GM10266 (cell line): ENCODE data around the gene TFPI.

Source experiments
- DNase-seq: peaks from one replicate; pipeline ENCODE4 v3.0.0; 2012; ENCODE audit errors: extremely low spot score
- TF ChIP-seq, protein P1 (sequence below): IDR thresholded peaks from 2 replicates; pipeline ENCODE4 v1.5.1; 2012; ENCODE audit warnings: mild to moderate bottlenecking, low read depth; ENCODE audit not compliant: control insufficient read depth, insufficient read depth; ENCODE audit errors: missing control alignments

Gene TFPI

DNA sequence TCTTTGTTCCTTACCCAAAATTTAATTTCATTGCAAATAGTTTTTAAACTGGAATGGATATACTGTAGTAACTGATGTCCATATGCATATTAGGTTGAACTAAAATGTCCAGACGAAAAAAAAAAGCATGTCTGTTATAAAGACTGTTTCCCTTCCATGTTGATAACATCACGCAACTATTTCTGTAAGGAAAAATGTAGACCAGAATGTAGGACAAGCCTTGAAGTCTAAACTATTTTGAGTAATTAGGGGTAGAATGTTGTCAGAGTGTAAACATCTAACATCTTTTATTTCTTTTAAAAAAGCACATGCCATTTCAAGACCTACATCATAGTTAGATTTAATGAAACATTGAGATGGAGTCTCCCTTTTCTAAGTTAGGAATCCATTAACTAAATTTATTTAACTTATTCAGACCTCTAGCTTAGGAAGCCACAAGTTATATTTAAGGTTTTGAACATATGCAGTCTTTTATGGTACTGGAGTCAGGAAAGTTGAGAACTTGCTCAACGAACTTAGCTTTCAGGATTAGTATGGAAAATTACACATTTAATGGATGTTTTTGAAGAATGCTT is 114.0 kb downstream of the TFPI start:
- TF ChIP-seq, protein P1, sequence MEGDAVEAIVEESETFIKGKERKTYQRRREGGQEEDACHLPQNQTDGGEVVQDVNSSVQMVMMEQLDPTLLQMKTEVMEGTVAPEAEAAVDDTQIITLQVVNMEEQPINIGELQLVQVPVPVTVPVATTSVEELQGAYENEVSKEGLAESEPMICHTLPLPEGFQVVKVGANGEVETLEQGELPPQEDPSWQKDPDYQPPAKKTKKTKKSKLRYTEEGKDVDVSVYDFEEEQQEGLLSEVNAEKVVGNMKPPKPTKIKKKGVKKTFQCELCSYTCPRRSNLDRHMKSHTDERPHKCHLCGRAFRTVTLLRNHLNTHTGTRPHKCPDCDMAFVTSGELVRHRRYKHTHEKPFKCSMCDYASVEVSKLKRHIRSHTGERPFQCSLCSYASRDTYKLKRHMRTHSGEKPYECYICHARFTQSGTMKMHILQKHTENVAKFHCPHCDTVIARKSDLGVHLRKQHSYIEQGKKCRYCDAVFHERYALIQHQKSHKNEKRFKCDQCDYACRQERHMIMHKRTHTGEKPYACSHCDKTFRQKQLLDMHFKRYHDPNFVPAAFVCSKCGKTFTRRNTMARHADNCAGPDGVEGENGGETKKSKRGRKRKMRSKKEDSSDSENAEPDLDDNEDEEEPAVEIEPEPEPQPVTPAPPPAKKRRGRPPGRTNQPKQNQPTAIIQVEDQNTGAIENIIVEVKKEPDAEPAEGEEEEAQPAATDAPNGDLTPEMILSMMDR, result no peak
- no peak for DNase-seq

DNA sequence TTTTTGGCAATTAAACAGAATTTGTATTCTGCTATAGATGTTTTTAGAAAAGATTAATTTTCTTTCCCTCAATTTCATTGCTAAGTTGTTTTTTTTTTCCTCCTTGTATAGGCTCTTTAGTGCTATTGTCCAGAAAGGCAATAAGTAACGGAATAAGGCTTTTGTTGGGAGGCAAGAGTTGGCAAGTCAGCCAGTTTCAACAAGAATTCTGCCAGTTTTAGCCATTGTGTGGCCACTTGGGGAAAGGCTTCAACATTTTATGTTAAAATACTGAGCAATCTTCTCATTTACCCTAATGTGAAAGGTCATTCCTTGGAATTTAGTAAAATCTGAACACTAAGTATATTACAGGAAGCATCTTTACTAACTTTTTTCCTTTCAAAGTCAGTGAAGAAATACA is 115.8 kb downstream of the TFPI start:
- TF ChIP-seq, protein P1, result no peak
- DNase-seq, result no peak

DNA sequence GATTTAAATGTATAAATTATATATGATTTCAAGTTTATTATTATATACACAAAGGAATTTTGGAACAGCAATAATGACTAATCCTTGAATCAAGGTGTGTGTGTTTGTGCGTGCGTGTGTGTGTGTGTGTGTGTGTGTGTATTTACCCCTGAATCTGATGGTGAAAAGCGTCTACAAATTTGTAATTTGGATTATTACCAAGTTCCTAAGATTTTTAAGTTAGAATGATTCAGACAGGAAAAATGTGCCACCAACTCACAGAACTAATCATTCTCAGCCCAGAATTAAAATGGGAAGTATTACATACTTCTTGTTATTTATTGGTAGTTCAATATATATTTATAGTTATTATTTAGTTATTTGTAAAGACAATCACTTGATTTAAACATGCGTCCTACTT is 118.5 kb downstream of the TFPI start:
- DNase-seq, result no peak
- TF ChIP-seq, protein P1, result no peak

DNA sequence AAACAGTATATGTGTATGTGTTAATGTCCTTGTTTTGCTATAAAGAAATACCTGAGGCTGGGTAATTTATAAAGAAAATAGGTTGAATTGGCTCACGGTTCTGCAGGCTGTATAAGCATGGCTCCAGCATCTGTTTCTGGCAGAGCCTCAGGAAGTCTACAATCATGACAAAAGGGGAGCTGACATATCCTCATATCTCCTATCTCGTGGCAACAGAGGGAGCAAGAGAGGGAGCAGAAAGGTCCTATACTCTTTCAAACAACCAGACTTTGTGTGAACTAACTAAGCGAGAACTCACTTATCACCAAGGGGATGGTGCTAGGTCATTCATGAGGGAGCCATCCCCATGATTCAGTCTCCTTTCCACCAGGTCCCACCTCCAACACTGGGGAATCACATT is 119.2 kb downstream of the TFPI start:
- TF ChIP-seq, protein P1, result no peak
- no peak for DNase-seq

DNA sequence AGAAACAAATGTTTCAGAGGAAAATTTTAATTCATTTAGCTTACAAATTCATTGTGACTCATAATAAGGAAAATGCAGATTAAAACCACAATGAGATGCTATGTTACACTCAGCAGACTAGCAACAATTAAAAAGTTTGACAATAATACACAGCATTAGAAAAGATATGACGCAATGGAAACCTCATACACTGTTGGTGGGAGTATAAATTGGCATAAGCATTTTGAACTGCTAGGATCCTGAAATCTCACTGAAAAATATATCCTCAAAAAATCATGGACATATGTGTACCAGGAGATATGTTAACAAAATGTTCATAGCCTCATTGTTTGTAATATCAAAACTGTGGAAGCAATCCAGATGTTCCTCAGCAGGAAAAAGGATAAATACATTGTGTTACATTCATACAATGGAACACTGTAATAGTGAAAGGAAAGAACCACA is 119.9 kb downstream of the TFPI start:
- no peak for DNase-seq
- TF ChIP-seq, protein P1, result no peak

DNA sequence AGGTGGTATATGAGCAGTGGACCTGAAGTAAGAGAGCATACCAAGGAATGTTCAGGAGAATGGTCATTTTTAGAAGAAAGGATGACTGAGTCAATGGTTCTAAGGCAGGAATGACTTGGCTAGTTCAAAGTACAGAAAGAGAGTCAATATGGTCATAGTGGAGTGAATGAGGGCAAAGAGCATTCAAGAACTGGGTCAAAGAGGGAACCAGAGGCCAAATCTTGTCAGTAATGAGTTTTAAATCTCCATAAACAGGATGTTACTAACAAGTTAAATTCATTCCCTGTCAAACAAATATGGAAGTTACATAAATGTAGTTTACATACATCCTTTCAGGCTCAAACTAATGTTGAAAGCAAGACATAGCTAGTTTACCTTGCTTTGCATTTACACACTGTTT is 122.3 kb downstream of the TFPI start:
- TF ChIP-seq, protein P1, result no peak
- DNase-seq, result no peak

DNA sequence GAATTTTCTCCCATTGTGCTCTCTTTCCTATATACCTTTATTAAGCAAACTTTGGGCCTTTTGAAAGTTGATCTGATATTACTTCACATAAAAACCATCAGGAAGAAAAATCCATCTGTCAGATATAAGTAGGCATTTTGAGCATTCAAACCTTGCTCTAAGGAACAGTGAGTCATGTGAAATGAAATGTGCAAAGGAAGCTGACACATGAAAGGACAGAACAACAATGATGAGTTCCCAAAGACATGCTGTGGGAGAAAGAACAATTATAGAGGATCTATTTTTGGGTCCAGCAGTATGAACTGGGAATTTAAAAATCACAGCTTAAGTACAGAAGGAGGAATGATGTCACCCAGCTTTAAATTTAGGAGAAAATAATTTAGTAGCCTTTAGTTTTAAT is 124.2 kb downstream of the TFPI start:
- DNase-seq, result no peak

More for the DNA sequence above, 124.2 kb downstream of the TFPI start:
- TF ChIP-seq, protein P1, result no peak
